ENCODE results near the gene IL1RAPL2.
"Not testable (repeated sequence)": the region's sequence is repeated elsewhere in the genome, so short reads cannot be mapped to it uniquely, and the experiment has no call there.

DNA sequence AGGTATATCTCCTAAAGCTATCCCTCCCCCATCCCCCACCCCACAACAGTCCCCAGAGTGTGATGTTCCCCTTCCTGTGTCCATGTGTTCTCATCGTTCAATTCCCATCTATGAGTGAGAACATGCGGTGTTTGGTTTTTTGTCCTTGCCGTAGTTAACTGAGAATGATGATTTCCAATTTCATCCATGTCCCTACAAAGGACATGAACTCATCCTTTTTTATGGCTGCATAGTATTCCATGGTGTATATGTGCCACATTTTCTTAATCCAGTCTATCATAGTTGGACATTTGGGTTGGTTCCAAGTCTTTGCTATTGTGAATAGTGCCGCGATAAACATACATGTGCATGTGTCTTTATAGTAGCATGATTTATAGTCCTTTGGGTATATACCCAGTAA is 348.7 kb downstream of the IL1RAPL2 start:
- TF ChIP-seq, protein P1, sequence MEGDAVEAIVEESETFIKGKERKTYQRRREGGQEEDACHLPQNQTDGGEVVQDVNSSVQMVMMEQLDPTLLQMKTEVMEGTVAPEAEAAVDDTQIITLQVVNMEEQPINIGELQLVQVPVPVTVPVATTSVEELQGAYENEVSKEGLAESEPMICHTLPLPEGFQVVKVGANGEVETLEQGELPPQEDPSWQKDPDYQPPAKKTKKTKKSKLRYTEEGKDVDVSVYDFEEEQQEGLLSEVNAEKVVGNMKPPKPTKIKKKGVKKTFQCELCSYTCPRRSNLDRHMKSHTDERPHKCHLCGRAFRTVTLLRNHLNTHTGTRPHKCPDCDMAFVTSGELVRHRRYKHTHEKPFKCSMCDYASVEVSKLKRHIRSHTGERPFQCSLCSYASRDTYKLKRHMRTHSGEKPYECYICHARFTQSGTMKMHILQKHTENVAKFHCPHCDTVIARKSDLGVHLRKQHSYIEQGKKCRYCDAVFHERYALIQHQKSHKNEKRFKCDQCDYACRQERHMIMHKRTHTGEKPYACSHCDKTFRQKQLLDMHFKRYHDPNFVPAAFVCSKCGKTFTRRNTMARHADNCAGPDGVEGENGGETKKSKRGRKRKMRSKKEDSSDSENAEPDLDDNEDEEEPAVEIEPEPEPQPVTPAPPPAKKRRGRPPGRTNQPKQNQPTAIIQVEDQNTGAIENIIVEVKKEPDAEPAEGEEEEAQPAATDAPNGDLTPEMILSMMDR (IDR thresholded peaks at IDR 0.05): not testable (repeated sequence)
- not testable (repeated sequence) for TF ChIP-seq EZH2 (IDR thresholded peaks at IDR 0.05; ENCODE audit: borderline replicate concordance, insufficient read depth, low read depth, low read length, poor library complexity, severe bottlenecking)

Measured in B cell (primary cell).